NCI-H1105 (cell line): ENCODE results near the gene LDB2.
"Not testable (repeated sequence)": the region's sequence is repeated elsewhere in the genome, so short reads cannot be mapped to it uniquely, and the experiment has no call there.

Source experiments
- DNase-seq: peaks from one replicate; lab custom pipeline; 2025; lab: John Stamatoyannopoulos, UW

The LDB2 gene

DNA sequence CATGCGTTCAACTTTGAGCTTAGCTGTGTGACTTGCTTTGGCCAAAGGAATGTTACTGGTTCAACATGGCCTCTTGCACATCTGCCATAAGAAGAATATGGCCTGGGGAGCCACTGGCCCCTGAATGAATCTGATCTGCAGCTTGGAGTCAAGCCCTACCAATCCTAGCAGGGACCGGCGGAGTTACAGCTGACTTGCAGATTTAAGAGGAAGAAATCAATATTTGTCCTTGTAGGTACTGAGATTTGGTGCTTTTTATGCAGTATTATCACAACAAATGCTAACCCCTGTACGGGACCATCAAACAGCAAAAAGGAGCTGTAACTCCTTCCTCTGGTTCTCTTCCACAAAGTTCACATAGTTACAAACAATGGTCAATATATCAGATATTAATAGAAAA is 252.0 kb downstream of the LDB2 start:
- no peak for DNase-seq

- DNase-seq: no peak
These were observed 254.6 kb downstream of the LDB2 start for GRCh38 chr4:16643893-16644292.

GRCh38 chr4:16642897-16643296 is 255.5 kb downstream of the LDB2 start:
- no peak for DNase-seq

DNA sequence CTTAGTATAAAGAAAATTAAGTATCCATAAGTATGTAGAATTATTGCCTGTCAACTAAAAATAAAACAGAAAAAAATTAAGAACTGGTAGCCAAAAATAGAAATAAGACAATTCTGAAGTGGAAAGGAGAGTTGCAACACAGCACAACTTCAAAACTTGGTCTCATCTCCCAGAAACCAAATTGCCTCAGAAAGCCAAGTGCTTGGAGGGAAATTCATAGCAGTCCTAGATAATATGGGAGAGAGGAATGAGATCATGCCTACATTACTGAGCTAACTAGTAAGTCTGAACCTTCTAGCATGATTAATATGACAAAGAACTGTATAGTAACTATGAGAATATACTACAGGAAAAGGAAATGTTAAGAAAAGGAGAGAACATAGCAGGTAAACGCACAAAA is 256.5 kb downstream of the LDB2 start:
- no peak for DNase-seq

DNA sequence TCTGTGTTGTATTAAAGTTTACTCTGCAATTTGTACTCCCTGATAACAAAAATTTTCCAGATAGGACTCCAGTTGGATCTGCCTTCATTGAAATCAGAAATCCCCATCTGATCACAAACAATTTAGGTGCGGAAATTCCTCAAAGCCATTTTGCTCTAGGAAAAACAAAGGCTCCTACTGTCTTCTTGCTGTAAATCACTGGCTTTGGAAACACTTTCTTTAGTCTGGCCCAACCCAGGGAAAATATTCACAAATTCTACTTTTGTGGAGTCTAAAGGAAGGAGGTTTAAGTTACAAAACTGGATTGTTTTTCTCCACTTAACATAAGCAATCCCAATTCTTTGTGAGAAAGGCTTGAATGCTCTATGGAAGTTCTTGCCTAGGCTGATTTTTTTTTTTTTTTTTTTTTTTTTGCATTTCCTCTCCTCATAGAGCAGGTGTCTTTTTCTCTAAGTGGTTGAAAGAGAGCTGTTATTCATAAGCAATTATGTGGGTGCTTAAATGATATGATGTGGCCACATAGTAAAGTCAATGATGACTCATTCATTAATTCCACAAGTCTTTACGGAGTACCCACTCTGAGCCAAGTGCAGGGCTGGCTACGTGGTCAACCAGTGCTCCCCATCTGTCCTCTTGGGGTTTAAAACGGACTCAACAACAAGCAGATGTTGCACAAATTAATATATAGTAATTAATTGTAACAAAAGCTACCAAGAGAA is 261.4 kb downstream of the LDB2 start:
- DNase-seq: no peak

- DNase-seq: no peak
These were observed 262.1 kb downstream of the LDB2 start for GRCh38 chr4:16636304-16636703.

DNA sequence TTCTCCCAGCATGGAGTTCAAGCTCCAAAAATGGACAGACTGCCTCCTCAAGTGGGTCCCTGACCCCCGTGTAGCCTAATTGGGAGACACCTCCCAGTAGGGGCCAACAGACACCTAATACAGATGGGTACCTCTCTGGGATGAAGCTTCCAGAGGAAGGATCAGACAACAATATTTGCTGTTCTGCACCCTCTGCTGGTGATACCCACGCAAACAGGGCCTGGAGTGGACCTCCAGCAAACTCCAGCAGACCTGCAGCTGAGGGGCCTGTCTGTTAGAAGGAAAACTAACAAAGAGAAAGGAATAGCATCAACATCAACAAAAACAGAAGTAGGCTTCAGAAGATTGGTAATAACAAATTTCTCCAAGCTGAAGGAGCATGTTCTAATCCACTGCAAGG is 269.2 kb downstream of the LDB2 start:
- not testable (repeated sequence) for DNase-seq

- DNase-seq: not testable (repeated sequence)
These were observed 269.6 kb downstream of the LDB2 start for GRCh38 chr4:16628835-16629234.

GRCh38 chr4:16627999-16628398 is 270.4 kb downstream of the LDB2 start:
- no peak for DNase-seq

- no peak for DNase-seq
These were observed 271.5 kb downstream of the LDB2 start for GRCh38 chr4:16626945-16627344.

DNA sequence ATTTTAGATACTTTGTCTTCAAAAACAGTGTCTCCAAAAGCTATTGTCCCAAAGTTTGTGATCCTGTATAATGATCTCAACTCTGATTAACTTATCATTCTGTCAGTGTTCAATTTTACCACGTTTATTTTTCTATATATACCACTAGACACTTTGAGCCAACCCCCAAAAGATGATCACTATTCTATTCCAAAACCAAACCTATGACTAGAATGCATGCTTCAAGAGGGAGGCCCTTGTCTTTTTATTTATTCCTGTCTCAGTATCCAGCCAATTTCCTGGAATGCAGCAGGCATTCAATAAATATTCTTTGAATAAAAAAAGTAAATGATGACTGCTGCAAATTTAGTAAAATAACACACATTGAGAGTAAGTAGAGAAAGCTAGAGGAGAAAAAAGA is 275.6 kb downstream of the LDB2 start:
- no peak for DNase-seq

- no peak for DNase-seq
These were observed 281.0 kb downstream of the LDB2 start for GRCh38 chr4:16617435-16617834.

- no peak for DNase-seq
These were observed 281.4 kb downstream of the LDB2 start for GRCh38 chr4:16617011-16617410.

GRCh38 chr4:16609170-16609758 is 289.2 kb downstream of the LDB2 start:
- DNase-seq: no peak

GRCh38 chr4:16608611-16609125 is 289.8 kb downstream of the LDB2 start:
- no peak for DNase-seq

DNA sequence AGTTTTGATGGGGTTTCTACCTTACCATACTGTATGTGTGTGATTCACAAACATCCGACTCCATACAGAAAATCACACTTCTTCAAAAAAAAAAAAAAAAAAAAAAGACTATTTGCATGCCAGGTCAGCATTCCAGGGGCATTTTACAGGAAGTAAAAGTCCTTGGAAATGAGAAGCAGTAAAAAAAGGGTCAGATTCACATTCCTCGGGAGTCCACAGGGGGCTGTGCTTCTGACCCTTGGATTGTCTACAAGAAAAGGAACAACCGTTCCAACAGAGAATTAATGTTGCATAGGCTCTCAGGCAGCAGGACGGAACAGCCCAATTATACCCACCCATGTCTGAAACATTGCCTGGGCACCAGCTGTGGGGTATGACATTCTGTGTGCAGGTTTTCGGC is 290.3 kb downstream of the LDB2 start:
- no peak for DNase-seq

DNA sequence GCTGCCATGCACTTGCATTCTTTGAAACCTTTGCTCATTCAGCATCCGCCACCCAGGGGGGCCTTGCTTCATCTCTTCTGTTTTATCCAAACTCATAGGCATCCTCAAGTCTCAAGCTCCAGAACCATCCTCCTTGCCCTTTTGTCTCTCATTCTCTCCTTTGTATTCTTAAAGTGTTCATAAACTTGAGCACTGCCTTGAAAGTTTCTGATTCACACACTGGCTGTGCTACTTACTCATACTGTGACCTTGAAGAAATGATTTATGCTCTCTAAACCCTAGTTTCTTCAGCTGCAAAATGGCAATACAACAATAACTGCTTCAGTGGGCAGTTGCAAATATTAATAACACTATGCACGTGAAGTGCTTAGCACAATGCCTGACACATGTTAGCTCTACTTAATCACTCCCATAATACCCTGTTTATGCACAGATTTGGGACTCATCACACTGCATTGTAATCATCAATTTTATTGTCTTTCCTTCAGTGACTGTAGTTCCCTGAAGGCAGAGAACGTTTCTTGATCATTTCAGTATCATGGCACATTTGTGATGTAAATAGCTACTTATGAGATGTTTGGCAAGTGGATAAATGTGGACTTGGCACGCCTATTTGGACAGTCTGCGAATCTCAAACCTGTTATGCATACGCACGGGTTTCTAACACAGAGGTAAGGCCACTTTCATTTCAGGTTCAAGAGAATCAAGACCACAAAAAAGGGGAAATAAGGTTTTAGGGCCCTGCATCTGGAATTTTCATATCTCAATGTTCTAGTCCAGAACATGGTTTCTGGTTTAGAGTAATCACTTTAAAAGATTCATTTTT is 291.0 kb downstream of the LDB2 start:
- DNase-seq: no peak

DNA sequence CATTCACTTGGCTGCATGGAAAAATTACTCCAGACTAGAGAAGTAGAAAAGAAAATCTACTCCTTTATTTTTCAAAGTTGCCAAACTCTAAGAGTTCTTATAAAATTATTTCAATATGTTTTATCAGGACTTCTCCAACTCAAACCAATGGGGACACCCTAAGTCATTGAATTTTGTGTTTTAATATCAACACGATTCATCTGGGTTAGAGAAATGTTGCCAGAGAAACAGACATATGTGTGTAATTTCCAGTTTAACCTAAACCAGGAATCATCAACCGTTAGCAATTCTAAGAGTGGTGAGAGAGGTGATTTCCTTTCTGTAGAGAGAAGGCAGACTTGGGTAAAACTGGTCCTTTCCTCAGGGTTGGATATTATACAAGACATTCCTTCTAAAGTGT is 291.8 kb downstream of the LDB2 start:
- DNase-seq: no peak

DNA sequence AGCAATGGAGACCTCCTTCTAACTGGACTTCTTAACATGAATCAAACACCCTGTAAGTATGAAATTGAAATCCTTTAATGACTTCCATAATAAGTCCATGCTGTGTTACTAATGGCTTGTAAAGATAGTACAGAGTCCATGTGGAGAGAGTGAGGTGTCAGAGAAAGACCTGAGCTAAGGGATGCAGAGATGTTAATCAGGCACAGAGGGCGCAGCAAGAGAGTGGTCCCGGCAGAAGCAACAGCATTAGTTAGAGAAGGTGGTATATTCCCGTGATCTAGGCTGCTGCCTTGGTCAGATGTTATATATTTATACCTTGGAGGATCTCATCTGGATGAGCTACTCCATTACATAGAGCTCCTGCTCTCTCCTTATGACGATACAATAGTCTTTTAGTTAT is 295.3 kb downstream of the LDB2 start:
- DNase-seq: no peak

DNA sequence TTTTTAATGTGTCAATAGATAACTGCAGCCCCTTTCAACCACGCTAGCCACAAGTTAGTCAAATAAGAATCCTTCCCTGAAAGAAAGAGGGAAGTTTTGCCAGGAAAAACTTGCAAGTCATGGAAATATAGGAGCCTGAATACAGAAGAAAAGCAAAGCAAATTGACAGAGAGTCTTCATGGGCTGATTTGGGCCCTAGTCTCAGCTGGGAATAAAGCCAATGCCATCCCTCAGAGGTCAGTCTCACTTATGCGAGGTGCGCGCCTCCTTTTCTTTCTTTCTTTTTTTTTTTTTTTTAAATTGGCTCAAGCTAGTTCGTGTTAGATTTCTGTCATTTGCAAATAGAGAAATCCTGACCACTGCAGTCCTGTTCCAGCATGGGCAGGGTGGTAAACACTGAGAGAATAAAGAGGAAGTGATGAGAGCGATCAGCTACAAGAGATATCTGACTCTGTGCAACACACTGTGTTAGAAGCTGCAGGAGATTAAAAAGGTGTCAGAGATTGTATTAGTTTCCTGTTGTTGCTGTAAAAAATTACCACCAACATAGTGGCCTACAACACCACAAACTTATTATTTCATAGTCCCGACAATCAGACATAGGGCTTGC is 299.7 kb downstream of the LDB2 start:
- DNase-seq: no peak

DNA sequence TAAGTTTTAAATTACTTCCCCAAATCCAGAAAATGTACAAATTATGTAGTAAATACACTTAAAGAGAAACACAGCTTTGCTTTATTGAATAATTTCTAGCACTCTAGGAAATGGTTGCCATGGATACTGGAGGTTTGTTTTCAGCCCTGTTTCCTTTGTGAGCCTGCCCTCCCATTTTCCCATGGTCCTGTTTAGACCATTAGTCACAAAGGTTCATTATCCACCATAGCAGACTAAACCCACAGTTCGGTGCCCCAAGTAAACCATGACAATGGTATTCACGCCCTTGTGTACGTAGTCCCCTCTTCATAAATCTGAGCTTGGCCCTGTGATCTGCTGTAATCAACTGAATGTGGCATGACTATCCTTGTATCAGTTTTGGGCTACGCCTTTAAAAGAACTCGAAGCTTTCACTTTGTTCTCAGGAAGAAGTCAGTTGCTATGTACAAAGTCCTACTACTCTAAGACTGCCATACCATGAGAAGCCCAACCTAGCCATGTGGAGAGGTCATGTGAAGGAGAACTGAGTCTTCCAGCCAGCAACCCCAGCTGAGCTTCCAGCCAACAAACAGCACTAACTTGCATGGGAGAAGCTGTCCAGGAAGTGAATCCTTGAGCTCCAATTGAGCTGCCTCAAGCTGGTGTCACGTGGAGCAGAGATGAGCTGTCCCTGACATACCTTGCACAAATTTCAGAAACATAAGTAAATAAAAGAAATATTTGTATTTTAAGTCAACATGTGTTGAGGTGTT is 300.4 kb downstream of the LDB2 start:
- no peak for DNase-seq

GRCh38 chr4:16597443-16597842 is 301.0 kb downstream of the LDB2 start:
- no peak for DNase-seq
